ENCODE results near the gene TMBIM1. TPM values are rescaled to one million over a fixed set of nuclear protein-coding genes. Genes with fewer than 3 reads are reported as not detected.

The TMBIM1 gene
- total RNA-seq, 1 experiment from 2014 or later = 114 TPM

DNA sequence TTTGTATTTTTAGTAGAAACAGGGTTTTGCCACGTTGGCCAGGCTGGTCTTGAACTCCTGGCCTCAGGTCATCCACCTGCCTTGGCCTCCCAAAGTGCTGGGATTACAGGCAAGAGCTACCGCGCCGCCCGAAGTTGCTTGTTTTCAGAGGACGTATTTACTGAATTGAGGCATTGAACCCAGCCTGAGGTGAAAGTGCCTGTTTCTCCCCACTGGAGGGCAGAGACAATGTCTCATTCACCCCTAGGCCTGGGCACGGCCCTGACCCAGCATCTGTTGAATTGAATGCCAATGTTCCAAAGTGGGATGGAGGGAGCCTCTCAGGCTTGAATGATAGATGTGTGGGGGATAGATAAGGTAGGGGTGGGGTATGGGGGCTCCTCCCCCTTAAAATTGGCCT lies 4.5 kb upstream of the TMBIM1 start:
- Histone ChIP-seq H3K36me3 (ENCODE audit: control insufficient read depth, insufficient read depth, low read length) (no peaks in the 10 kb centered on the region), H3K9me3 (ENCODE audit: control insufficient read depth, insufficient read depth, low read depth, low read length) (no peaks in the 10 kb centered on the region), H3K4me1 (ENCODE audit: control insufficient read depth, insufficient read depth, low read length) (peaks cover 16% of the 10 kb centered on the region), H3K4me3 (ENCODE audit: low read depth in 2 of 2, low read length in 2 of 2) (no peak overlapping the region), H3K27me3 (ENCODE audit: control insufficient read depth, insufficient read depth, low read length) (no peaks in the 10 kb centered on the region), H3K27ac (ENCODE audit: low read length) (no peak overlapping the region)
- ATAC-seq (no peak), DNase-seq (ENCODE audit: low read depth, low spot score) (no peak)
- POLR2A ChIA-PET = no interaction called here
- TF ChIP-seq, protein P1, sequence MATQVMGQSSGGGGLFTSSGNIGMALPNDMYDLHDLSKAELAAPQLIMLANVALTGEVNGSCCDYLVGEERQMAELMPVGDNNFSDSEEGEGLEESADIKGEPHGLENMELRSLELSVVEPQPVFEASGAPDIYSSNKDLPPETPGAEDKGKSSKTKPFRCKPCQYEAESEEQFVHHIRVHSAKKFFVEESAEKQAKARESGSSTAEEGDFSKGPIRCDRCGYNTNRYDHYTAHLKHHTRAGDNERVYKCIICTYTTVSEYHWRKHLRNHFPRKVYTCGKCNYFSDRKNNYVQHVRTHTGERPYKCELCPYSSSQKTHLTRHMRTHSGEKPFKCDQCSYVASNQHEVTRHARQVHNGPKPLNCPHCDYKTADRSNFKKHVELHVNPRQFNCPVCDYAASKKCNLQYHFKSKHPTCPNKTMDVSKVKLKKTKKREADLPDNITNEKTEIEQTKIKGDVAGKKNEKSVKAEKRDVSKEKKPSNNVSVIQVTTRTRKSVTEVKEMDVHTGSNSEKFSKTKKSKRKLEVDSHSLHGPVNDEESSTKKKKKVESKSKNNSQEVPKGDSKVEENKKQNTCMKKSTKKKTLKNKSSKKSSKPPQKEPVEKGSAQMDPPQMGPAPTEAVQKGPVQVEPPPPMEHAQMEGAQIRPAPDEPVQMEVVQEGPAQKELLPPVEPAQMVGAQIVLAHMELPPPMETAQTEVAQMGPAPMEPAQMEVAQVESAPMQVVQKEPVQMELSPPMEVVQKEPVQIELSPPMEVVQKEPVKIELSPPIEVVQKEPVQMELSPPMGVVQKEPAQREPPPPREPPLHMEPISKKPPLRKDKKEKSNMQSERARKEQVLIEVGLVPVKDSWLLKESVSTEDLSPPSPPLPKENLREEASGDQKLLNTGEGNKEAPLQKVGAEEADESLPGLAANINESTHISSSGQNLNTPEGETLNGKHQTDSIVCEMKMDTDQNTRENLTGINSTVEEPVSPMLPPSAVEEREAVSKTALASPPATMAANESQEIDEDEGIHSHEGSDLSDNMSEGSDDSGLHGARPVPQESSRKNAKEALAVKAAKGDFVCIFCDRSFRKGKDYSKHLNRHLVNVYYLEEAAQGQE (IDR thresholded peaks at IDR 0.05; ENCODE audit: insufficient read depth in 1 of 2, low read depth in 2 of 2, low read length in 1 of 2) = no peak
- no peak for TF ChIP-seq SIN3A (IDR thresholded peaks at IDR 0.05; ENCODE audit: borderline replicate concordance, insufficient read depth, low read depth, low read length)
- no peak for TF ChIP-seq POLR2AphosphoS5 (IDR thresholded peaks at IDR 0.05; ENCODE audit: low read depth, low read length)
- TF ChIP-seq, protein P2, sequence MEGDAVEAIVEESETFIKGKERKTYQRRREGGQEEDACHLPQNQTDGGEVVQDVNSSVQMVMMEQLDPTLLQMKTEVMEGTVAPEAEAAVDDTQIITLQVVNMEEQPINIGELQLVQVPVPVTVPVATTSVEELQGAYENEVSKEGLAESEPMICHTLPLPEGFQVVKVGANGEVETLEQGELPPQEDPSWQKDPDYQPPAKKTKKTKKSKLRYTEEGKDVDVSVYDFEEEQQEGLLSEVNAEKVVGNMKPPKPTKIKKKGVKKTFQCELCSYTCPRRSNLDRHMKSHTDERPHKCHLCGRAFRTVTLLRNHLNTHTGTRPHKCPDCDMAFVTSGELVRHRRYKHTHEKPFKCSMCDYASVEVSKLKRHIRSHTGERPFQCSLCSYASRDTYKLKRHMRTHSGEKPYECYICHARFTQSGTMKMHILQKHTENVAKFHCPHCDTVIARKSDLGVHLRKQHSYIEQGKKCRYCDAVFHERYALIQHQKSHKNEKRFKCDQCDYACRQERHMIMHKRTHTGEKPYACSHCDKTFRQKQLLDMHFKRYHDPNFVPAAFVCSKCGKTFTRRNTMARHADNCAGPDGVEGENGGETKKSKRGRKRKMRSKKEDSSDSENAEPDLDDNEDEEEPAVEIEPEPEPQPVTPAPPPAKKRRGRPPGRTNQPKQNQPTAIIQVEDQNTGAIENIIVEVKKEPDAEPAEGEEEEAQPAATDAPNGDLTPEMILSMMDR (IDR thresholded peaks at IDR 0.05) = no peak
- no peak for TF ChIP-seq TCF7L2 (IDR thresholded peaks at IDR 0.05; ENCODE audit: low read depth, low read length)
- intact Hi-C loops (cut with micrococcal nuclease; ENCODE audit: unreplicated experiment) (loop anchor here (10.0 kb wide), 1 partner anchor 168 kb away; no protein-coding TSS in a partner anchor), in situ Hi-C loops (cut with HindIII; ENCODE audit: low pct_unique_long_range_greater_than_20kb, low sequenced_read_pairs) (no loop called here)
- no TSS peak for BruUV-seq (replicated peaks)
- CTCF ChIA-PET = no interaction called here

DNA sequence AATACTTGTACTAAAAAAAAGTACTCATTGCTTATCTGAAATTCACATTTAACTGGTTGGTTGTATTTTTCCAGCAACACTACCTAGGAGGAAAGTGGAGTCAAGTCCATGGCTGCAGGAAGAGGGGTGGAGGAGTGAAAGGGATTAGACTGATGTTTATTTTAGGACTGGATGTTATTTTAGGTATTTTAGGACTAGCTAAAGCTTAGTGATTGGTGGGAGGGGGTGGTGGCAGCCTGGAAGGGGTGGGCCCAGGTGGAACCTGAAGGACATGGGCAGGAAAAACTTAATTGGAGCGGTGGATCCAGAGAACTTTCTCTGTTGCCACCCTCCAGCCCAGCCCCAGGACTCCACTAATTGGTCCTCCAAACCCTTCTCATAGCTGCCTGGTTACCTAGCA lies 3.9 kb upstream of the TMBIM1 start:
- POLR2A ChIA-PET = no interaction called here
- Histone ChIP-seq H3K9me3 (ENCODE audit: control insufficient read depth, insufficient read depth, low read depth, low read length) (no peaks in the 10 kb centered on the region), H3K27me3 (ENCODE audit: control insufficient read depth, insufficient read depth, low read length) (no peaks in the 10 kb centered on the region), H3K4me1 (ENCODE audit: control insufficient read depth, insufficient read depth, low read length) (peaks cover 21% of the 10 kb centered on the region), H3K36me3 (ENCODE audit: control insufficient read depth, insufficient read depth, low read length) (no peaks in the 10 kb centered on the region), H3K27ac (ENCODE audit: low read length) (no peak overlapping the region), H3K4me3 (ENCODE audit: low read depth in 2 of 2, low read length in 2 of 2) (no peak overlapping the region)
- ATAC-seq (no peak), DNase-seq (ENCODE audit: low read depth, low spot score) (no peak)
- BruUV-seq (replicated peaks) = no TSS peak
- in situ Hi-C loops (cut with HindIII; ENCODE audit: low pct_unique_long_range_greater_than_20kb, low sequenced_read_pairs) = no loop called here
- intact Hi-C loops (cut with micrococcal nuclease; ENCODE audit: unreplicated experiment) = loop anchor here (10.0 kb wide), 1 partner anchor 169 kb away; no protein-coding TSS in a partner anchor
- TF ChIP-seq SIN3A (IDR thresholded peaks at IDR 0.05; ENCODE audit: borderline replicate concordance, insufficient read depth, low read depth, low read length) (no peak), TCF7L2 (IDR thresholded peaks at IDR 0.05; ENCODE audit: low read depth, low read length) (no peak), POLR2AphosphoS5 (IDR thresholded peaks at IDR 0.05; ENCODE audit: low read depth, low read length) (no peak)
- TF ChIP-seq, protein P2 (IDR thresholded peaks at IDR 0.05) = no peak
- TF ChIP-seq, protein P1 (IDR thresholded peaks at IDR 0.05; ENCODE audit: insufficient read depth in 1 of 2, low read depth in 2 of 2, low read length in 1 of 2) = no peak
- CTCF ChIA-PET = interaction anchor here (0.7 kb wide), 1 partner anchor 130 kb away, joined by 7 read pairs; no protein-coding TSS in a partner anchor
